ENCODE data around the gene NOL3. TPM values are rescaled to one million over a fixed set of nuclear protein-coding genes. Genes with fewer than 3 reads are reported as not detected.

The NOL3 gene
- total and polyA plus RNA-seq, 2 donors (not counting 3 experiments of a cell fraction or from before 2014, with no cell fraction given) = 16.0 to 19.4 TPM

DNA sequence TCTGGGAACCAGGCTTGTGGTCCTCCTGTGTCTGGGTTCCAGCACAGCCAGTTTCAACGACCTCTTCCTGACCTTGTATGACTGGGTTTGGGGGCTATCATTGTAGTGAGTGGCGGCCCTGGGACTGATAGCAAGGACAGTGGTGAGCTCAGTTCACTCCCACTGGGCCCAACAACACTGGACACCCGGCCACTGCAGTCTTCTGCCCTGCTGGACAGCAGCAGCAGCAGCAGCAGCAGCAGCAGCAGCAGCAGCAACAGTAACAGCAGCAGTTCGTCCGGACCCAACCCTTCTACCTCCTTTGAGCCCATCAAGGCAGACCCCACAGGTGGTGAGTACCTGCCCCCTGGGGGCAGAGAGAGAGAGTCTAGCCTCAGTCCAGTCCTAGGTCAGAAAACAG lies 25.3 kb downstream of the NOL3 start:
- Histone ChIP-seq H3K4me1 (ENCODE audit: control insufficient read depth, extremely low read depth, insufficient read depth, low read length) (peaks cover 29% of the 10 kb centered on the region), H2AFZ (ENCODE audit: low read depth, low read length) (no peak overlapping the region), H3K9ac (replicated peaks; ENCODE audit: extremely low read depth, insufficient read depth, low read length) (no peak overlapping the region), H3K79me2 (ENCODE audit: control insufficient read depth, insufficient read depth, low read length) (peaks cover 46% of the 10 kb centered on the region), H4K20me1 (replicated peaks; ENCODE audit: control insufficient read depth, extremely low read depth, insufficient read depth, low read length) (no peaks in the 10 kb centered on the region), H3K4me2 (ENCODE audit: insufficient read depth, low read length) (no peak overlapping the region), H3K27me3 (ENCODE audit: control insufficient read depth in 2 of 2, insufficient read depth in 2 of 2, low read length in 2 of 2) (no peaks in the 10 kb centered on the region), H3K9me3 (replicated peaks; ENCODE audit: control insufficient read depth, insufficient read depth, low read length) (no peaks in the 10 kb centered on the region), H3K36me3 (ENCODE audit: control insufficient read depth in 2 of 2, extremely low read depth in 1 of 2, insufficient read depth in 2 of 2, low read length in 2 of 2) (peaks cover 19 to 43% of the 10 kb centered on the region in 2 experiments), H3K4me3 (replicated peaks in 1 of 3; ENCODE audit: insufficient read depth in 1 of 3, low read depth in 1 of 3, low read length in 3 of 3) (no peak overlapping the region), H3K27ac (ENCODE audit: insufficient read depth, low read depth, low read length) (no peak overlapping the region), H3K9me1 (replicated peaks; ENCODE audit: control insufficient read depth, extremely low read depth, insufficient read depth, low read length) (no peaks in the 10 kb centered on the region)
- TF ChIP-seq MAX (IDR thresholded peaks at IDR 0.05; ENCODE audit: insufficient read depth, insufficient read length) (no peak), MYC (IDR thresholded peaks at IDR 0.05; ENCODE audit: low read depth, low read length) (no peak), JUN (IDR thresholded peaks at IDR 0.05; ENCODE audit: borderline replicate concordance, insufficient read depth, insufficient read length, low read depth) (no peak), POLR2AphosphoS5 (IDR thresholded peaks at IDR 0.05; ENCODE audit: insufficient read depth, low read depth, low read length) (no peak), GATA2 (IDR thresholded peaks at IDR 0.05; ENCODE audit: insufficient read depth, insufficient read length, low read depth, low read length) (no peak), POLR2A (IDR thresholded peaks at IDR 0.05; ENCODE audit: low read depth, low read length) (no peak), FOS (IDR thresholded peaks at IDR 0.05; ENCODE audit: borderline replicate concordance, insufficient read depth, low read length) (no peak), EZH2 (IDR thresholded peaks at IDR 0.05; ENCODE audit: borderline replicate concordance, low read depth, low read length, severe bottlenecking) (no peak)
- TF ChIP-seq, protein P1, sequence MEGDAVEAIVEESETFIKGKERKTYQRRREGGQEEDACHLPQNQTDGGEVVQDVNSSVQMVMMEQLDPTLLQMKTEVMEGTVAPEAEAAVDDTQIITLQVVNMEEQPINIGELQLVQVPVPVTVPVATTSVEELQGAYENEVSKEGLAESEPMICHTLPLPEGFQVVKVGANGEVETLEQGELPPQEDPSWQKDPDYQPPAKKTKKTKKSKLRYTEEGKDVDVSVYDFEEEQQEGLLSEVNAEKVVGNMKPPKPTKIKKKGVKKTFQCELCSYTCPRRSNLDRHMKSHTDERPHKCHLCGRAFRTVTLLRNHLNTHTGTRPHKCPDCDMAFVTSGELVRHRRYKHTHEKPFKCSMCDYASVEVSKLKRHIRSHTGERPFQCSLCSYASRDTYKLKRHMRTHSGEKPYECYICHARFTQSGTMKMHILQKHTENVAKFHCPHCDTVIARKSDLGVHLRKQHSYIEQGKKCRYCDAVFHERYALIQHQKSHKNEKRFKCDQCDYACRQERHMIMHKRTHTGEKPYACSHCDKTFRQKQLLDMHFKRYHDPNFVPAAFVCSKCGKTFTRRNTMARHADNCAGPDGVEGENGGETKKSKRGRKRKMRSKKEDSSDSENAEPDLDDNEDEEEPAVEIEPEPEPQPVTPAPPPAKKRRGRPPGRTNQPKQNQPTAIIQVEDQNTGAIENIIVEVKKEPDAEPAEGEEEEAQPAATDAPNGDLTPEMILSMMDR (IDR thresholded peaks at IDR 0.05; ENCODE audit: extremely low read depth in 1 of 2, insufficient read depth in 1 of 2, low read depth in 1 of 2, low read length in 2 of 2) = no peak
- no peak for FAIRE-seq
- intact Hi-C loops (cut with micrococcal nuclease) = loop anchor here (10.0 kb wide), 1 partner anchor 199 kb away; the partner anchor contains the start of gene TPPP3
- dilution Hi-C loops (cut with MboI; ENCODE audit: extremely low pct_ligation_motif_present, low sequenced_read_pairs) = no loop called here
- no TSS peak for BruUV-seq (replicated peaks)
- no peak for DNase-seq (ENCODE audit: low read depth, low spot score)
- ChIA-PET CTCF (no interaction called here), POLR2A (no interaction called here)
